ENCODE results near the gene NDFIP2. TPM values are rescaled to one million over a fixed set of nuclear protein-coding genes. Genes with fewer than 3 reads are reported as not detected.

The NDFIP2 gene
- total and polyA plus RNA-seq, 8 donors, result 34.1 to 46.3 (median 36.2) TPM

DNA sequence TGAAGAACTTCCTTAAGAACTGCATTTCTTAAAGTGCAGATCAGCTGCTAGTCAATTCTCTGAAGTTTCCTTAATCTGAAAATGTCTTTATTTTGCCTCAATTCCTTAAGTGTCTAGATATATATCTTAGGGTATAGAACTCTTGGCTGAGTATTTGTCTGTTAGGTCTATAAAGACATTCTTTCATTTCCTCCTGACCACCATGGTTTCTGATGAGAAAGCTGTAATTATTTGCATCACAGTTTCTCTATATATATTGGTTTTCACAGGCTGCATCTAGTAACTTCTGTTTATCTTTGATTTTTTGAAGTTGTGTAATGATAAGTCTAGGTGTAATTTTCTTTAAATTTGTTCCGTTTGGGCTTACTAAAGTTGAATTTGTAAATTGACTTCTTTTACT, 15.2 kb downstream of the NDFIP2 start:
- H3K36me3 ChIP-seq, result no peaks in the 10 kb centered on the region
- ATAC-seq, result no peak
- H3K4me3 ChIP-seq, result no peak overlapping the region
- peaks cover 0 to 3% of the 10 kb centered on the region in 2 donors for H3K9me3 ChIP-seq
- TF ChIP-seq, protein P1, sequence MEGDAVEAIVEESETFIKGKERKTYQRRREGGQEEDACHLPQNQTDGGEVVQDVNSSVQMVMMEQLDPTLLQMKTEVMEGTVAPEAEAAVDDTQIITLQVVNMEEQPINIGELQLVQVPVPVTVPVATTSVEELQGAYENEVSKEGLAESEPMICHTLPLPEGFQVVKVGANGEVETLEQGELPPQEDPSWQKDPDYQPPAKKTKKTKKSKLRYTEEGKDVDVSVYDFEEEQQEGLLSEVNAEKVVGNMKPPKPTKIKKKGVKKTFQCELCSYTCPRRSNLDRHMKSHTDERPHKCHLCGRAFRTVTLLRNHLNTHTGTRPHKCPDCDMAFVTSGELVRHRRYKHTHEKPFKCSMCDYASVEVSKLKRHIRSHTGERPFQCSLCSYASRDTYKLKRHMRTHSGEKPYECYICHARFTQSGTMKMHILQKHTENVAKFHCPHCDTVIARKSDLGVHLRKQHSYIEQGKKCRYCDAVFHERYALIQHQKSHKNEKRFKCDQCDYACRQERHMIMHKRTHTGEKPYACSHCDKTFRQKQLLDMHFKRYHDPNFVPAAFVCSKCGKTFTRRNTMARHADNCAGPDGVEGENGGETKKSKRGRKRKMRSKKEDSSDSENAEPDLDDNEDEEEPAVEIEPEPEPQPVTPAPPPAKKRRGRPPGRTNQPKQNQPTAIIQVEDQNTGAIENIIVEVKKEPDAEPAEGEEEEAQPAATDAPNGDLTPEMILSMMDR (IDR thresholded peaks at IDR 0.05), result no peak
- no peak overlapping the region for H3K27ac ChIP-seq
- peaks cover 6 to 10% of the 10 kb centered on the region in 2 donors for H3K4me1 ChIP-seq
- intact Hi-C loops (cut with DNase I), result no loop called here
- H3K27me3 ChIP-seq, result no peaks in the 10 kb centered on the region
- DNase-seq, result no peak

DNA sequence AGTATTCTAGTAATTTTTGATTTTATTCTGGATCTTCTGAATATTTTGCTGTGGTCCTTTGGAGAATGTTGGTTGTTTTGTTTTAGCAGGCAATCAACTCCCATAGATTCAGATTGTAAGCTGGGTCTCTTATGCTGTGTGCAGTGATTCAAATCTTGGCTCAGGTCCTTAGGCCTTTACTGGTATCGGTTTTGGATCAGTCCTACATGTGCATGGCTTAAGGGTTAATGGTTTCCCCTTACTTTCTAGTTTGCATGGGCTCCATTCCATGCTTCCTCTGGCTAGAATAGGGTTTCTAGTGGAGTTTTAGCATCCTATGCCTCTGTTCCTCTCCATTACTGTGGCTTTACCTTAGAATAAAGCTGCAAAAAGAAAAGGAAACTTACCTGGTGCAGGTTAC, 16.1 kb downstream of the NDFIP2 start:
- TF ChIP-seq, protein P1 (IDR thresholded peaks at IDR 0.05), result no peak
- no peaks in the 10 kb centered on the region for H3K27me3 ChIP-seq
- ATAC-seq, result no peak
- H3K9me3 ChIP-seq, result peaks cover 0 to 3% of the 10 kb centered on the region in 2 donors
- no peak overlapping the region for H3K4me3 ChIP-seq
- no peak for DNase-seq
- peaks cover 0 to 8% of the 10 kb centered on the region in 2 donors for H3K4me1 ChIP-seq
- H3K27ac ChIP-seq, result no peak overlapping the region
- intact Hi-C loops (cut with DNase I), result no loop called here
- no peaks in the 10 kb centered on the region for H3K36me3 ChIP-seq

DNA sequence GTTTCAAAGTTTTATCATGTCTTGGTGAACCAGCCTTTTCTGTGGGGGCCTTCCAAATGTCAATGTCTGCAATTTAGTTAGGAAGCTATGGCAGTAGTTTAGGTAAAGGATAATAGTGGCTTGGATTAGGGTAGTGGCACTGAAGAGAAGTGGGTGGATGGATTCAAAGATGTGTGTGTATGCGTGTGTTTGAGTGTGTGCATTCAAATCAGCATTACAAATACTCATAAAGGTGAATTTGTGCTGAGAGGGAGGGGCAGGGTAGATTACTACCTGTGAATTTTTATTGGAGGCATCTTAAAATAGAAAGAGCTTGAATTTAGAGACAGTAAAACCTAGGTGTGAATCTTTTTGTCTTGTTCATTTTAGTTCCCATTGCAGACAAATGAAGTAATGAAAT, 16.9 kb downstream of the NDFIP2 start:
- TF ChIP-seq, protein P1 (IDR thresholded peaks at IDR 0.05), result no peak
- peaks cover 0 to 3% of the 10 kb centered on the region in 2 donors for H3K9me3 ChIP-seq
- H3K4me1 ChIP-seq, result peaks cover 0 to under 1% of the 10 kb centered on the region in 2 donors
- DNase-seq (no peak), ATAC-seq (no peak)
- no peak overlapping the region for H3K4me3 ChIP-seq
- H3K27me3 ChIP-seq, result no peaks in the 10 kb centered on the region
- H3K27ac ChIP-seq, result no peak overlapping the region
- no peaks in the 10 kb centered on the region for H3K36me3 ChIP-seq
- intact Hi-C loops (cut with DNase I), result no loop called here

DNA sequence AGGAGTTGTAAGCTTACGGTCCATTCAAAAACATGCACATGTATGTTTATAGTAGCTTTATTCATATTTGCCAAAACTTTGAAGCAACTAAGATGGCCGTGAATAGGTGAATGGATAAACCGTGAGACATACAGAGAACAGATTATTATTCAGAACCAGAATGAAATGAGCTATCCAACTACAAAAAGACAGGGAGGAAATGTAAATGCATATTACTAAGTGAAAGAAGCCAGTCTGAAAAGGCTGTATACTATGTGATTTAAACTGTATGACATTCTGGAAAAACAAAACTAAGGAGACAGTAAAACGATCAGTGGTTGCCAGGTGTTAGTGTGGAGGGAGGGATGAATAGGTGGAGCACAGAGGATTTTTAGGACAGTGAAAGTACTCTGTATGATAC, 19.9 kb downstream of the NDFIP2 start:
- no peaks in the 10 kb centered on the region for H3K36me3 ChIP-seq
- no peak overlapping the region for H3K27ac ChIP-seq
- no peak for DNase-seq
- no peaks in the 10 kb centered on the region for H3K27me3 ChIP-seq
- H3K9me3 ChIP-seq, result peaks cover 0 to 3% of the 10 kb centered on the region in 2 donors
- intact Hi-C loops (cut with DNase I), result no loop called here
- ATAC-seq, result no peak
- H3K4me3 ChIP-seq, result no peak overlapping the region
- TF ChIP-seq, protein P1 (IDR thresholded peaks at IDR 0.05), result no peak
- no peaks in the 10 kb centered on the region for H3K4me1 ChIP-seq

DNA sequence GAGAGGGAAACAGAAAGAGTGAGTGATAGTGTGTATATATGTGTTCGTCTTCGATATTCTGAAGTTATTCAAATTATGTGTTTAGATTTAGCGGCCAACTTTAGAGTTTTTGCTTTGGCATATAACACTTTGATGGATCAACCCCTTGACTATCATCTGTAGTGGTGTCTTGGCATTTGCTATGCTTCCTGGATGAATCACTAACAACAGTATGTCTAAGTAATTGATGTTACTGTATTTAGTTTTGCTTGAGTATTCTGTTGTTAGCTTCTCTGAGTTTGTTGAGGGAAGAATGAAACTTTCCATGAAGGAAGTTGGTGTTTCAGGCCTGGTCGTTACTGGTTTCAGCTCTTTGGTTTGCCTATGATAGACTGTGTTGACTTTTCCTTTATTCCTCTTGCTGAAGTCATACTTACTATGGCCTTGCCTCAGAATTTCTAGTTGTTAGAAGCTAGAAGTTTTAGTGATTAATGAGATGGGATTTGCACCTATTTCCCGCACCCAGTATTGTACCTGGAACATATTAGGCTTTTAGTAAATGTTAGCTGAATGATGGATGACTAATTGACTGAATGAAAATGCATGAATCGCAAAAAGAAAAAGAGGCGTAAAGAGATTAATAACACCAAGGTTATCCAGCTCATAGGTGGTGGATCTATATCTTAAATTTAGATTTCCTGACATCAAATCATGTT, 20.7 kb downstream of the NDFIP2 start:
- no peak for ATAC-seq
- intact Hi-C loops (cut with DNase I), result no loop called here

More for the DNA sequence above, 20.7 kb downstream of the NDFIP2 start:
- Histone ChIP-seq H3K4me1 (no peaks in the 10 kb centered on the region), H3K27me3 (no peaks in the 10 kb centered on the region), H3K36me3 (no peaks in the 10 kb centered on the region), H3K27ac (no peak overlapping the region), H3K4me3 (no peak overlapping the region), H3K9me3 (peaks cover 0 to 3% of the 10 kb centered on the region in 2 donors)
- TF ChIP-seq, protein P1 (IDR thresholded peaks at IDR 0.05), result no peak
- DNase-seq, result no peak
